Measurements from ENCODE around the gene SLC43A2. TPM values are rescaled to one million over a fixed set of nuclear protein-coding genes. Genes with fewer than 3 reads are reported as not detected.
"Not testable (repeated sequence)": the region's sequence is repeated elsewhere in the genome, so short reads cannot be mapped to it uniquely, and the experiment has no call there.

SLC43A2 gene
- 10 to 100 TPM in 1 of 12 donors, 1 to 10 TPM in 10, not detected in 1; 1.9 to 11.1 (median 4.0) TPM for polyA plus RNA-seq (ENCODE audit: insufficient read length in 12 of 12)
- long read RNA-seq, donor 1, result 0 reads
- long read RNA-seq, donor 2, result 0 reads
- long read RNA-seq, donor 3, result 0 reads
- long read RNA-seq, donor 4, result 0 reads
- long read RNA-seq, donor 5, result 0 reads
- long read RNA-seq, donor 6, result 0 reads
- long read RNA-seq, donor 7, result 0 reads
- long read RNA-seq, donor 8, full-length matches to known transcripts, result 2 of 2 reads
- long read RNA-seq, donor 8, partial matches to known transcripts, result 0 of 2 reads
- long read RNA-seq, donor 8, other reads (novel, unspliced or antisense), result 0 of 2 reads
- long read RNA-seq, donor 9, partial matches to known transcripts, result 0 of 1 reads
- long read RNA-seq, donor 9, other reads (novel, unspliced or antisense), result 0 of 1 reads
- long read RNA-seq, donor 10, partial matches to known transcripts, result 0 of 1 reads
- long read RNA-seq, donor 10, other reads (novel, unspliced or antisense), result 0 of 1 reads
- long read RNA-seq, donor 11, result 0 reads

DNA sequence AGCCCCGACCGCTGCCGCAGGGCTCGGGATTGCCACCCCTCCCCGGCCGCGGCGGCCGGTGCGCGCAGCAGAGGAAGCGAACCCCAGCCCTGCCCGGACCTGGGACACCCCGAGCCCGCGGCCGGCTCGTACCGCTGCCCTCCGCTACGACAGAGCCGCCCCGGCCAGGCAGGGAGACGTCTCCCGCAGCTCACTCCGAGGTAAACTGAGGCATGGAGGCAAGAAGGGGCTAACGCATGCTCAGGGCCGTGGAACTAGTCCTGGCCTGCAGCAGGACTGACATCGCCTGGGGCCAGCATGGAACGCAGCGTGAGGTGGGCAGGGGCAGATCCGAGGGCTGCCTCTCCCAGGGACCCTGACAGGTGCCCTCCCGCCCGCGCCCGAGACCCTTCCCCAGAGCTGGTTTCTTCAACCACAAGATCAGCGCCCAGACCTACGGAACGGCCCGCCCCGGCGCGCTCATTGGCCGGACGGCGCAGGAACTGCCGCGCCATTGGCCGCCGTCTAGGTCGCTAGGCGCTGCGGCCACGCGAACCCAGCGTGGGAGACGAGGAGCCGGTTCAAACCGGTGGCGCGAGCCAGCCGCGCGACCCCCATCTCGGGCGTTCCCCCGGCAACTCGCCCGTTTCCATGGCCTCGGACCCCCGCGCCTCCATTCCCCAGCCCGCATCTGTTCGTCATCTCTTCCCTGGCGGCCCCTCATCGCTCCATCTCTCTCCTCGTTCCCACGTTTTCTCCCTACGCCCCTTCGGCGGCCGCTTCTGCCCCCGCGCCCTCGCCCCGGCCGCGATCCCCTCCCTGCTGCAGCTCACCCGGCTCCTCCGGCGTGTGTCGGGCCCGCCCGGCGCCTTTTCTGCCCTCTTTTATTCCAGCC, at the start of gene SLC43A2:
TSS of gene SLC43A2 (minus strand) at position 853 of the 874 bp plus-strand sequence. CDS start 960 bp downstream, outside the sequence.
- DNase-seq, result peak; percentile 81

GRCh38 chr17:1676401-1676800, 47.8 kb upstream of the SLC43A2 start:
- DNase-seq, result no peak

DNA sequence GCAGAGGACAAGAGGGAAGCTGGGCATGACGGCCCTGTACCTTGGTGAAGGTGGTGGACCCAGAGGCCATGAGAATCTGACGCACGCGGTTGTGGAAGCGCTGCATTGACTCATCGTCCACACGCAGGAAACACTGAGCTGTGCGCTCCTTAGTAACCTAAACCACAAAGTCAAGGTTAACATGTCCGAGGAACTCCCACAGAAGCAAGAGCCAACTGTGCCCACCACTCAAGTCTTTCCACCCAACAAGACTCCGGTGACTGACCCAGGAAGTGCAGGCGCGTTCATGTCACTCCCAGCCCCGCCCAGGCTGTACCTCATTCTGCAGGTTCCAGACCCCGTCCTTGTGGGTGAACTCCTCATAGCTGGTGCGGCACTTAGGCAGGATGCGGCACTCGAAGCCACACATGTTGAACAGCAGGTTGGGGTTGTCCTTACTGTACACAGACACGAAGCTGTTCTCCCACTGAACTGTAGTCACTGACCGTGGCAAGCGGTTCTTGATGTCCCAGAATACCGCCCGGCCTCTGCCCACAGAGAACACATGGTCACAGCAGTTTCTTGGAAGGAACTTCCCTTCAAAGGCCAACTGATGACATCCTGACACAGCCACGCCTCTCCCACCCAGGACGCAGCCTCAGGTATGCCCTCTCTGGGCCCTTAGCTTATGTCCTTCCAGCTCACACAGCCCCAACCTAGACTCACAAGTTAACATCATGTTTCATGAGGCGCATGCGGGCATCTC, 44.6 kb upstream of the SLC43A2 start:
- no peak for DNase-seq

DNA sequence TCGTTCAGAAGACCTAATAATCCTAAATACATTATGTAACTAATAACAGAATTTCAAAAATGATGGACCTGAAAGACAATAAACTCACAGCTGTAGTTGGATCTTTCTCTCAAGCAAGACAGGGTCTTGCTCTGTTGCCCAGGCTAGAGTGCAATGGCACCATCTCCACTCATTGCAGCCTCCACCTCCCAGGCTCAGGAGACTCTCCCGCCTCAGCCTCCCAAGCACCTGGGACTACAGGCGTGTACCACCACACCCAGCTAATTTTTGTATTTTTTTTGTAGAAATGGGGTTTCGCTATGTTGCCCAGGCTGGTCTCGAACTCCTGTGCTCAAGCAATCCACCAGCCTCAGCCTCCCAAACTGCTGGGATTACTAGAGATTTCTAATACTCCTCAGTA, 35.3 kb upstream of the SLC43A2 start:
- not testable (repeated sequence) for DNase-seq

DNA sequence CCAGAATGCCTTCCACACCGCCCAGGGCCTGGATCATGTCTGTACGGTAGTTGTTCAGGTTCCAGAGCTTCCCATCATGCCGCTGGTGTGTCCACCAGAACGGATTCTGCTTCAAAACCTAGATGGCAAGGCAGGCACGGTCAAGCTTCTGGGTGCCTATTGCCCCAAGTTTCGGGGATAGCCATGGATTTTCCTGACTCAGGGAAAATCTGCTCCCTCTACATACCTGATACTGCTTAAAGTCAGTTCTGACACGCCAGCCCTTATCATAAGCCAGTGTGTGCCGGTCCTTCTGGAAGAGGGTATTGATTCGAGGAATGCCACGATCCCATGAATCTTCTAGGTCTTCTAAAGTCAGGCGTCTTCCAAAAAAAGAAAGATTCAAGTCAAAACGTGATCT, 32.4 kb upstream of the SLC43A2 start:
- no peak for DNase-seq

DNA sequence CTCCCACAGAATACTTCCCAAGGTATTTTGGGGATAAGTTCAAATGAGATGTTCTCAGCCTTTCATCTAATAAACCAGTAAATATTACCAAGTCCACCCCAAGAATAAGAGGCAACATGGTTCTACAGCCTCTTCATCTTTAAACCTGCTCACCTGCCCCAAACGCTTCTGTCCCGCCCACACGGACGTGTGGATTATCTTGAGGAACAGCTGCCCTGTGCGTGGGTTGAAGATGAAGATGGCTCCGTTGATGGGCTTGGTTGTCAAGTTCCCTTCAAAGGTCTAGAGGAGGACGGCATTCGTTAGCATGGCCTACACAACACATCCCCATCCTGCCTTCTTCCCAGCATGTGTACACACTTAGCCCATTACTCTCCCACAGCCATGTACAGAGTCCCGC, 29.5 kb upstream of the SLC43A2 start:
- no peak for DNase-seq

DNA sequence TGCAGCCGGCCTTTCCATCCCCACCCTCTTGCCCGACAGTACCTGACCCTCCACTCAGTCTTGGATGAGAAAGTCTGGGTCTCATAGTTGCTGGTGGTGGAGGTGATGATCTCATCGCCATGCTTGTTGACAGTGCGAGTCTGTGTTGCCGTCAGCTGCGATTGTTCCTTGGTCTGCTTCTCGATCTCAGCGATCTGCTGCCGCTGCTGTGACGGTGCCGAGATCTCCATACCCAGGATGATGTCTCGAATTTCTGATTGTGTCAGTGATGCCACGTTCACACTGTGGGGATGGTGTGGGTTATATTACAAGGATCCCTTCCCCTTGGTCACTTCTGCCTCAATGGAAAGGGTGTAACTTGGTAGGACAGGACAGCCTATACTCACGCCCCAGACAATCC, 25.1 kb upstream of the SLC43A2 start:
- DNase-seq, result no peak

- DNase-seq, result not testable (repeated sequence)
These were observed 24.2 kb upstream of the SLC43A2 start for GRCh38 chr17:1652794-1653193.

DNA sequence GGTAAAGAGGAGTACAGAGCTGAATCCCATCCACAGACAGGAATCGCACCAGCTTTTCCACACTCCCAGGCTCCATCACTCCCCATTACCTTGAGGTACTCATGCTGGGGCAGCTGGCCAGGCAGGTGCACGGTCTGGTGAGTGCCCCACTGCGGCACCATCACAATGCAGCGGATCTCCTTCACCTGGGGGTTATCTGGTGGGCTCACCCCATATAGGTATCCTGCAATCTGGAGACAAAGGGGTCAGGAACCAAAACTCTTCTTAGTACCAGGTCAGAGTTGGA, 22.9 kb upstream of the SLC43A2 start:
- no peak for DNase-seq

DNA sequence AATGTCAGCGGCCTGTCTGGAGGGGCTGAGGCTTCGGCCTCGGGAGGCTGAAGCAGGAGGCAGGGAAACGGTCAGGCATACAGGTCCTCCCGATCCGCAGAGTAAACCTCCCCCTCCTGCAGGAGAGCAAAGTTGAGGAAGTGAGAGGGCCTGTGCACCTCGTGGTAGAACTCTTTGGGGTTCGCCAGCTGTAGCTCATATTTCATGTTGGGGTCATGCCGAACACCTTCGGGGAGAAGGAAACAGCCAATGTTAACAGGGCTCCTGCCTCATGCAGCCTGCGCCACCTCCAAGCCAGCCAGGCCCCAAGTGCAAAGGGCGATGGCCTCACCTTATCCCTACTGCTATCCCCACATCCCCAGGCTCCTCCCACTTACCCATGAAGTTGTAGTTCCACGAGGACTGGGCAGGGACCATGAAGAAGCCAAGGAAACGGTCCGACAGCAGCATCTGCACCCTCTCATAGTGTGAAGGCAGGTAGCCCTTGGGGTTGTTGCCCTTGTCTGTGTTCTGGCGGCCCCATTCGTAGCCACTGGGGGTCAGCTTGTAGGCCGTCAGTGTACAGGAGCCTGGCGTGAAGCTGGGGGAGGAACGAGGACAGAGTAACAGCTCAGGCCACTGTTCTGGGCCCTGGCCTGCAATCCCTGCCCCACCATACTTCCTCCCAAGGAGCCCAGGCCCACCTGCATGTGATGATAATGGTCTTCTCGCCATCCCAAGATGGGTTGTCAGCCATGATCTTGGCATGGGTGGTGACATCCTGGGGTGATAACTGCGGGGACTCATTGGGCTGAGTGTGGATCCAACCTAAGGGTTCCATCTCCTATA, 22.3 kb upstream of the SLC43A2 start:
- no peak for DNase-seq

GRCh38 chr17:1649844-1650501, 21.3 kb upstream of the SLC43A2 start, which contains the start of gene RILP:
Gene RILP, minus strand, starts transcription at chr17:1649866. Its CDS starts 62 bp downstream, at chr17:1649804.
- DNase-seq, result no peak

GRCh38 chr17:1648963-1649843, 20.6 kb upstream of the SLC43A2 start:
- DNase-seq, result peak; percentile 97

- no peak for DNase-seq
These were observed 19.7 kb upstream of the SLC43A2 start for GRCh38 chr17:1648173-1648962.

GRCh38 chr17:1647802-1648171, 19.2 kb upstream of the SLC43A2 start:
- DNase-seq, result no peak

DNA sequence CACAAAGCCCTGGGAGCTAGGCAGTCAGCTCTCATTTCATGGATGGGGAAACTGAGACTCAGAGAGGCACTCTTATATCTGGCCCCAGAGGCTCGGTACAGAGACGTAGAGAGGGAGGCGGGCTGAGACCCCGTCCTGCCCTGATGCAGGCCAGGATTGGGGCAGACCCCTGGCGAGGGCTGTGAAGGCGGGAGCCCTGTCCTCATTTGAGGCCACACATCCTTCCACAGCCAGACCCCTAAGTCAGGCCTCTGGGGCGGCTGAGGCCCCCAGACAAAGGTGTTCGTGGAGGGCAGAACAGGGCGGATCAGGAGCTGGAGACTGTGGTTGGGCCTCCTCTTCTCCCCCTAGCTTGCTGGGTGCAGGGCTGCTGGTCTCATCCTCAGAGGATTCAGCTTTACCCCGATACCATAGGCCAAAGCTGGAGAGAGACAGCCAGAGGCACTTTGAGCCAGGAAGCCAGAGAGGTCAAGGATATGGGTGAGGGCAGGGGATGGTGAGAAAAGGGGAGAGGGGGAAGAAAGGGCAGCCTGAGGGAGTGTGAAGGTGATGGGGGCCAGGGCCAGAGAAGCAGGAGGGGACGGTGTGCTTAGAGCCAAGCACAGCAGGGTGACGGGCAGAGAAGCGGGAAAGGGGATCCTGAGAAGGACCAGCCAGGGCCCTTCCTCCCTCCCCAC, 17.7 kb upstream of the SLC43A2 start:
- no peak for DNase-seq

DNA sequence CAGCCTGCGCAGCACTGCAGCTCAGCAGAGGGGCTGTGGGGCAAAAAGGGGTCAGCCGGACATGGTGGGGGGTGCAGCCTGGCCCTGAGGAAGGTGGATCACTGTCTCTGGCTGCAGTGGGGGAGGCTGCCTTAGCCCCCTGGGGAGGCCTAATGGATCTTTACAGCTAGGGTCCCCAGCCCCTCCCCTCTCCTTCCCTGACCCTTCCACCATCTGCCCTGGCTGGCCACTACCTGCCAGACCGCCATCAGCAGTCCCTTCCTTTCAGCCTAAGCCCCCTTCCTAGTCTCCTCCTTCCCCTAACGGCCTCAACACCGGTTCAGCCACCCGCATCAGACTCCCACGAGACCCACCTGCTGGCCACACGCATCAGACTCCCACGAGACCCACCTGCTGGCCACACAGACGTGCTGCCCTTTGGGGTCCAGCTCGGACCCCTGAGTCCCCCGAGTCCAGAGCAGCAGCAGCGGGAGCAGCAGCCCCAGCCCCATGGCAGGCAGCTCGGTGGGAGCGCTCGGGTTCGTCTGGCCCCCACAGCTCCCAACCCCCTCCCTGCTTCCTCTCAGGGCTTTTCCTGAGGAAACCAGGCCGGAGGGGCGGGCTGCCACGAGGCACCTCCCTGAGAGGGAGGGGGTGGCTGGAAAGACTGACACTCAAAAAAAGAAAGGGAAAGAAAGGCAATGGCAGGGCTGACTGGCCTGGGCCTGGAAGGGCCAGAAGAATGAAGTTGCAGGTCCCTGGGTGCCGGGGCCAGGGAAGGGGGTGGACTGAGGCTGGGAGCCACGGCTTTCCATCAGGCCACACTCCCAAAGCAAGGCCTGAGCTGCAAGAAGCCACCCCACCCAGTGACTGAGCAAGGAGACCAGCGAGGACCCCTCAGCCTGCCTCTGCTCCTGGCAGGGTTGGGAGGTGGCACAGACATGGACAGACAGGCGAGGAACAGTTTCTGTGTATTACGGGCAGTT, 16.9 kb upstream of the SLC43A2 start, which contains the start of gene SCARF1:
TSS of gene SCARF1 (minus strand) at position 526 of the 965 bp plus-strand sequence. CDS start at position 491, 35 bp downstream.
- DNase-seq, result peak; percentile 55
